ENCODE data around the gene GNG8. TPM values are rescaled to one million over a fixed set of nuclear protein-coding genes. Genes with fewer than 3 reads are reported as not detected.
"Not testable (repeated sequence)": the region's sequence is repeated elsewhere in the genome, so short reads cannot be mapped to it uniquely, and the experiment has no call there.

Gene GNG8
- total RNA-seq, 1 donor from 2014 or later: 13.2 TPM

DNA sequence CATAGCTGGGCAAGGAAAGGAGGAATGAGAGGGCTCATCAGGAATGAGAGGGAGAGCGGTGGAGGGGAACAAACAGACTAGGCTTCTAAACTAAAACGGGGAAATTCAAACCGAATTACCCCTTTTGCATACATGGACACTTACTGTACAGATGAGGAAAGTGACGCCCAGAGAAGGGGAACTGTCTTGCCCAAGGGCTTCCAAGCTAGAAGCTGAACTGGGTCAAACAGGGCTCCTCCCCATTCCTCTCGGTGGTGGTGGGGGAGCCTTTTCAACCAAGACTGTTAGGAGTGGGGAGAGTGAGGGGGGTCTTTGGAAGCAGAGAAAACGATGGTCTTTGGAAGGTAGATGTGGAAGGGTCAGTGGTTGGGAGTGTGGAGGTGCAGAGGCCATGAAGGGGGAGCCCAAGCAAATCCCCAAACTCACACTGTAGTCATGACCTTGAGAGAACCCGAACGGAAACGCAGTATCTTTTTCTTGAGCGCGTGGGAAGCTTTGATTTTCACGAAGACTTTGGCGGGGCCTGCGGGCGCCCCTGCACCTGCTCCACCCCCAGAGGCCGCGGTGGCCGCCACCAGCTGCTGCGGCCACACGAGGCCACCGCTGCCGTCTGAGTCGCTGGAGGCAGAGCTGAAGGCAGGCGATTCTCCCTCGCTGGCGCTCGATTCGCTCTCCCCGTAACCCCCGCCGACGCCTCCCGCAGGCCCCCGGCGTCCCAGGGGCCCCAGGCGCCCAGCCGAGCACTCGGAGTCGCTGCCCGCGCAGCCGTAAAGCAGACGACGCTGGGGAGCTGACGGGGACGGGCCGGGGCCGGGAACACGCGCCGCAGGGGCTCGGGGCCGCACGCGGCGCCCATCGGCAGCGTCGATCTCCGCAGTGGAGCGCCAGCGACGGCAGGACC is 12.3 kb upstream of the GNG8 start:
- intact Hi-C loops (cut with micrococcal nuclease): no loop called here

DNA sequence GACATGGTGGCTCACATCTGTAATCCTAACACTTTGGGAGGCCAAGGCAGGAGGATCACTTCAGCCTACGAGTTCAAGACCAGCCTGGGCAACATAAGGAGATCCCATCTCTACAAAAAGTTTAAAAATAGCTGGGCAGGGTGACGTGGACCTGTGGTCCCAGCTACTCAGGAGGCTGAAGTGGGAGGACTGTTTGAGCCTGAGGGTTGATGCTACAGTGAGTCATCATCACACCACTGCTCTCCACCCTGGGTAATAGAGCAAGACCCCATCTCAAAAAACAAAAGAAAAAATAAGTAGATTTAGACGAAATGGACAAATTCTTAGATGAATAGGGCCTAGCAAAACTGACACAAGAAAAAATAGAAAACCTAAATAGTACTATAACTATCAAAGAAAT is 10.4 kb upstream of the GNG8 start:
- intact Hi-C loops (cut with micrococcal nuclease): no loop called here

DNA sequence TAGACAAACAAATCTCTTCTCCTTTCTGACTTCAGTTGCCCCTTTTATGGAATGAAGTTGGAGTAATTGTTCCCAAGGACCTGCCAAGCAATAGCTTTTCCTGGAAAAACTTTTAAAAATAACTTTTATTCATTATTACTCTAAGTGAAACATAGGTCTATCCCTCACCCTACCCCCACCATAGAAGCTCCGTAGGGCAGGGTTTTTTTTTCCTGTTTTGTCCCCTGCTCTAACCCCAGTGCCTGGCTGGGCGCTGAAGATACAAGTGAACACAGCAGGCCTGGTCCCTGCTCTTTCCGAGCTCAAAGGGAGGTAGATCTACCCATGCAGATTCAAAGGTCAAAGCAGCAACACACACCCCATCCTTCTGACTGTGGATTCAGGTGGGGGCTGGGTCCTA is 8.7 kb upstream of the GNG8 start:
- intact Hi-C loops (cut with micrococcal nuclease): no loop called here

DNA sequence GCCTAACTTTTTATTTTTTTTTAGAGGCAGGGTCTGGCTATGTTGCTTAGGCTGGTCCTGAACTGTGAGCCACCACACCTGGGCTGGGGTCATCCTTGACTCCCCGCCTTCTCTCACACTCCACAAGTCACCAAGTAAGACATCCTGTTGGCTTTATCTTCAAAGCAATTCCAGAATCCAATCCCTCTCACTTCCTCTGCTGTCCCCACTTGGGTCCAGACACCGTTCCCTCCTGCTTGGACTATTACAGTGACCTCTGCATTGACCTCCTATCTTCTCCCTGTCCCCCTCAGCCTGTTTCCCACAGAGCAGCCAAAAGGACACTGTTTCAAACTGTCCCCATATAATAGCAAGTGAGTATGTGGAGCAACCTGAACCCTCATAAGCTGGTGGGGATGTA is 4.7 kb upstream of the GNG8 start:
- intact Hi-C loops (cut with micrococcal nuclease): no loop called here

DNA sequence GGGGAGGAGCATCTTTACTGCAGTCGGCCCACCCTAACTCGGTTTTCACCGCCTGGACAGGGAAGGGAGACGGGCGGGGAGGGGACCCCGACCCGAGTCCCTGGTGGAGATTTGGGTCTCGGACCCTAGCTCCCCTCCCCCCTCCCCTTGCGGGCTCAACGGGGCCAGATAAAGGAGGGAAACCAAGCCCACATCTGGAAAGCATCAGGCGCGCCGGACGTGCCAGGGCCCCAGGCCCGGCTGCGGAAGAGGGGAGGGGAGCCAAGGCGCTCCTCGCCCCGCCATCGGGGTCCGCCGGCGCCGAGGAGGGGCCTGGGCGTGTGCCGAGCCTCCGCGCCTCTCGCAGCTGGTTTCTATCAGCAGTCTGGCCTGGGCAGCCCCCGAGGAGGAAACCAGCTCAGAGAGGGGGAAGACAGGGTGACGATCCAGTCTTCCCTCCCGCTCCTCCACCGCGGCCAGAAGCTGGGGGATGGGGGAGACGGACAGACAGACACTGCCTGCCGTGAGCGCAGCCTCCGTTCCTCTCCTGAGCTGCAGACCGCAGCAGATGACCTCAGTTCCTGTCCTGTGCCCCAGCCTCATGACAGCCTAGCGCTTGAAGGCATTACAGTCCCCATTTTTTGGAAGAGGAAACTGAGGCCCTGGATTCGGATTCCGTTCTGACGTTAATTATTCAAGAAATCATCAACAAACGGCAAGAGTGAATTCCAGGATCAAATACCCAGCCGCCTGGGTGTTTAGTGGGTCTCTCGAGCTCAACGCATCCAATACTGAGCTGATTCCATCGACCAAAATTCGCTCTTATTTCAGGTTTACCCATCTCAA is 3.6 kb upstream of the GNG8 start:
- intact Hi-C loops (cut with micrococcal nuclease): no loop called here

DNA sequence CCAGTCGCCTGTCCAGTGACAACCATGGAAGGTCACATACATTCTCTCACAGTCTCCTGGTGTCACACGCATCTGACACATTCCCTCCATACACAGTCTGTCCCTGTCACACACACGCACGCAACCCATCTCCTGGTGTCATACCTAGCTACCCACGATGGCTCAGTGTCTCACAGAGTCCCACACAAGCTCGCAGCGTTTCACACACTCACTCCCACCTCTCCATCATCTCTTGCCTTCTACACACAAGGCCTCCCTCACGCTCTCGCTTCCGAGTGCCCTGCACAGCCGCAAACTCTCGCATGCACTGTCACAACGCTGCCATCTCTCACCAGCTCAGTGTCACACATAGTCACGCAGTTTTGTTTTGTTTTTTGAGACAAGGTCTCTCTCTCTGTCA is 1.2 kb upstream of the GNG8 start:
- intact Hi-C loops (cut with micrococcal nuclease): no loop called here

DNA sequence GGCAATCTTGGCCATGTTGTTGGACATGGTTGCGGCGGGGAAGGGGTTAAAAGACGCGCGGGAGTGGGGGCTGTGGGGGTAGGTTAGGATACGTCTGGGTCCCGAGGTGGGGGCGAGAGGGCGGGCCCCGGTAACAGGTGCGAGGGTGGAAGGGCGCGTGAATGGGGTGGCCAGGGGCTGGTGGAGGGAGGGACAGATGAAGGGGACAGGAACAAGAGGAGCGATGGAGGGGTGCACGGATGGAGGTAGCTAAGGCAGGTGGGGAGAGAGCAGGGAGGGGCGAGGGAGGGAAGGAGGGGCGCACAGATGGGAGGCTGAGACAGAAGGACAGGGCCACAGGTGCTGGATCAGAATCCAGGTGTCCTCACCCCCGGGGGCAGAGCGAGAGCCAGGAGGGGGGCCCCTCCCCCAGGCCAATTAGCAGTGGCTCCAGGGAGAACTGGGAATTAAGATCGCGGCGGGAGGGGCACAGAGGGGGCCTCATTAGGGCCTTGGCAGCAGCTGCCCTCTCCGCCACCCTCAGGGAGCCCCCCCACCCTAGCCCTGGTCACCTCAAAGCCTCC is 1.3 kb downstream of the GNG8 start:
- intact Hi-C loops (cut with micrococcal nuclease): loop anchor here (1.0 kb wide), 9 partner anchors 15 to 771 kb away; partner anchors contain the start of genes DACT3, INAFM1, PRKD2 and SLC1A5

DNA sequence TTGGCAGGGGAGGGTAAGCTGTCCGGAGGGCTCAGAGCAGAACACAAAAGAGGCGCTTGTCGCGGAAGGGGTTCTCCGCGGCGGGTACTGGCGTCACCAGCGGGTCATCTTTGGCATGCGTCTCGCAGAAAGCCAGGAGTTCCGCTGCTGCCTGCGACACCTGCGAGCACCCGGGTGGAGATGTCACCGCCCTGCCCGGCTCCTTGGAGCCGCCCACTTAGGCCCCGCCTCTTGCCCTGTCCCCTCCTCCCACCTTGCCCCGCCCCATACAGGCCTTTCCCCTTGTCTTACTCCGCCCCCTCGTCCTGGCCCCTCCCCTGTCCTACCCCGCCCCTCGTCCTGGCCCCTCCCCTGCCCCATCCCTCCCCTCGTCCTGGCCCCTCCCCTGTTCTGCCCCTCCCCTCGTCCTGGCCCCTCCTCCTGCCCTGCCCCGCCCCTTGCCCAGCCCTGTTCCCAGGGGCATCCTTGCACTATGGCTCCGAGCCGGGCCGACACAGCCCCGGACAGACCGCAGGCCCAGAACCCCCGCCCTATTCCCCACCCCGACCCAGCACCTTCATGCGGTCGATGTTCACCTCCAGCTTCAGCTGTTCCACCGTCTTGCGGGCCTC is 1.9 kb downstream of the GNG8 start:
- intact Hi-C loops (cut with micrococcal nuclease): loop anchor here (1.0 kb wide), 9 partner anchors 15 to 771 kb away; partner anchors contain the start of genes DACT3, INAFM1, PRKD2 and SLC1A5

DNA sequence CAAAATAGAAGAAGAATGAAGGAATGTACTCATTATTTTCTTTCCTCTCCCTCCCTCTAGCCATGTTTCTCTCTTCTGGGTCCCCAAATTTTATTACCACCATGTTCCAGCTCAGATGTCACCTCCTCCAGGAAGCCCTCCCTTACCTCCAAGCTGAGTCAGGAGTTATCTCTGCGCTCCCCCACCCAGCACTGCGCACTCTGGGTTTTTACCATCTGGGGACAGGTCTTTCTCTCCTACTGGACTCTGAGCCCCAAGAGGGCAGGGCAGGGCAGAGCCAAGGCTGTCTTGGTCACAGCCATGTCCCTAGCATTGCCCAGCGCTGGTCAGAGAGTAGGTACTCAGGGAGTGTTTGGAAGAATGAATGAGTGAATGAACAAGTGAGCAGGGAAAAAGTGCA is 2.9 kb downstream of the GNG8 start:
- intact Hi-C loops (cut with micrococcal nuclease): no loop called here

DNA sequence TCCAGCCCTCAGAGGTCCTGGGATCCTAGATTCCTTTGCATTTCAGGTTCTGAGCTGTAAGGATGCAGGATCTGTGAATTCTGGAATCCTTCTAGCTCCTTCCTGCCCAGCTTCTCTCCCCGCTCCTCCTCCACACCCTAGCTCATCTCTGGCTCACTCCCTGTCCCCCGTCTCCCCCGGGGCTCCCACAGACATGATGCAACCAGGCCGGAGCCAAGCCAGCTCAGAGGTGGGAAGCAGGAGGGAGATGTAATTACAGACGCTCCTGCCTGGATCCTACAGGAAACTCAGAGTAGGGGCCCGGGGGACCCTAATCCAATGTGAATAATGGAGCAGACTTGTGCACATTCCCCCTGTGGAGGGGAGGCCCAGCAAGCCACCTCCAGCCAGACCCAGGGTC is 4.5 kb downstream of the GNG8 start:
- intact Hi-C loops (cut with micrococcal nuclease): no loop called here

DNA sequence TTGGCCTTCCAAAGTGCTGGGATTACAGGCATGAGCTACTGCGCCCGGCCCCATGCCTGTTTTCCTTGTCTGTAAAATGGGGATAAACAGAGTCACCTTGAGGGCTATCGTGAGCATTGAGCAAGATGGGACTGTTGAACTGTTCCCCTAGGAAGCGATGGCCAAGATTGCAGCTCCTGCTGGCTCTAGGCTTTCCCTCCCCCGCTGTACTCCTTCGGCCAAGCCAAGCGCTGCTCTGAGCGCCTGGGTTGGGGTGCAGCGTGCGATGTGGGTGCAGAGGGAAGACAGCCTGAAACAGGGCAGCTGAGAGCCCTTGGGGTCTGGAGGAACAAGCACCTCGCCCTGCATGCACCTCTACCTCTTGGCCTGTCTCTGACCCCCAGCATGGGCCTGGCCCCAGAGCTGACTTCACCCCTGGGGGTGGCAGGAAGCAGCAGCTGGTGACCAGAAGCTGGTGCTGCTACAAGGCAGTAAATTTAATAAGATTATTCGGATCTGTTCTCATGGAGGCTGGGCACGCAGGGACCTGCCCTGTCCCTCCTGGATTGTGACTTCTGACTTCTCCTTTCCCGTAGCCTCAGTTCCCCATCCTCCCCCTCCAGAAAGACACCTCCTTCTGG is 5.3 kb downstream of the GNG8 start:
- intact Hi-C loops (cut with micrococcal nuclease): no loop called here

DNA sequence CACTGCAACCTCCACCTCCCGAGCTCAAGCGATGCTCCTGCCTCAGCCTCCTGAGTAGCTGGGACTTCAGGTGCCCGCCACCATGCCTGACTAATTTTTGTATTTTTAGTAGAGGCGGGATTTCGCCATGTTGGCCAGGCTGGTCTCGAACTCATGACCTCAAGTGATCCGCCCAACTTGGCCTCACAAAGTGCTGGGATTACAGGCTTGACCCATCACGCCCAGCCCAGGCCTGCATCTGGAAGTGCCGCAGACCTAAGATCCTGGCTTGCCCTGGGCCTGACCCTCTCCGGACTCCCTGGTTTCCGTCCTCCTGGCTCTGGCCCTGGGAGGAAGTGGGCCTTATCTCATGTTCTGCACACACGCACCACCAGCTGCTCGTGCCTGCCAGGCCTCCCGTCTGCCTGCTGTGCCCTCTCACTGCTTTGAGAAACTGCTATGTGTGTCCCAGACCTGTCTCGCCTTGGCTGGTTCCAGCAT is 6.4 kb downstream of the GNG8 start:
- intact Hi-C loops (cut with micrococcal nuclease): no loop called here

DNA sequence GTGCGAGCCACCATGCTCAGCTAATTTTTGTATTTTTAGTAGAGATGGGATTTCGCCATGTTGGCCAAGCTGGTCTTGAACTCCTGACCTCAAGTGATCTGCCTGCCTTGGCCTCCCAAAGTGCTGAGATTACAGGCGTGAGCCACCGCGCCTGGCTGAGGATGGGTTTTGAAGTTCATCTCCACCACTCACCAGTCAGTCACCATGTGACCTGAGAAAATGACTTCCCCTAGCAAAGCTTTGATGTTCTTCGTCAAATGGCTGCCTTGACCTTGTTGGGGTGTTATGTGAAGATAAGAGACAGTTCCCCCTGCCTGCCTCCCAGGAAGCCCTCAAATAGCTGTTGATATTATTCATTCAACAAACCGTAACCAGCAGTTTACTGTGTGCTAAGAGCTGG is 7.0 kb downstream of the GNG8 start:
- intact Hi-C loops (cut with micrococcal nuclease): not testable (repeated sequence)

DNA sequence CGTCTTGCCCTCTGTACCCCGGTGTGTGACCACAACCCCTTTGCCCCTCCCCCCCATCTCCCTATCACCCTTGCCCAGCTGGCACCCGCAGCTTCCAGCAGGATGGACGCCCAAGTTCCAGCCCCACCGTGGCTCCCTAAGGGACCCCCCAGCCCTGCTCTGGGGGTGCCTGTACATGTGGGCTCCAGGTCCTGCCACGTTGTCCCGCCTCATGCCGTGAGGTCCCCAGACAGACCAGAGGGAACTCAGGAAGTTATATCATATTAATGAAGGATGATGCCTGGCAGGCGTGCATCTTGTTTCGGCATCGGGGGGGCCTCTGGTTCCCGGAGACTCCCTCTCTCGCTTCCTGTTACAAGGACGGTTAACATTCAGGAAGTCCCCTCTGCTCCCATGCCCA is 9.6 kb downstream of the GNG8 start:
- intact Hi-C loops (cut with micrococcal nuclease): no loop called here

DNA sequence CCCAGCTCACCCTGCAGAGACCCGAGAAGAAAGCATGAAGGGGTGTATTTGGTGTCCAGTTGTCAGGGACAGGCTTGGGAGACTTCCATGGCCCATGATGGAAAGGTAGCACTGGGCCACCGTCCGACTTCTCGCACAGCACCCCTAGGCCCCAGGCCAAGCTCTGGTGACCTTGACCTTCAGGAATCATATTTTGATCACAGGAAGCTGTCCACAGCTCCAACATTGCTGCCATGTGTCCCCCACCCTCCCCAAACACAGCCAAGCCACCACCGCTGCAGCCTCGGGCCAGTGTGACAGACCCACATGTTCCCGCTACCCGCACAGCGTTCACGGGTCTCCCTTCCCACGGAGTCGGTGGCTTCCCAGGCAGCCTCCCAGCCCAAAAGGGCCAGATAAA is 10.3 kb downstream of the GNG8 start:
- intact Hi-C loops (cut with micrococcal nuclease): no loop called here

DNA sequence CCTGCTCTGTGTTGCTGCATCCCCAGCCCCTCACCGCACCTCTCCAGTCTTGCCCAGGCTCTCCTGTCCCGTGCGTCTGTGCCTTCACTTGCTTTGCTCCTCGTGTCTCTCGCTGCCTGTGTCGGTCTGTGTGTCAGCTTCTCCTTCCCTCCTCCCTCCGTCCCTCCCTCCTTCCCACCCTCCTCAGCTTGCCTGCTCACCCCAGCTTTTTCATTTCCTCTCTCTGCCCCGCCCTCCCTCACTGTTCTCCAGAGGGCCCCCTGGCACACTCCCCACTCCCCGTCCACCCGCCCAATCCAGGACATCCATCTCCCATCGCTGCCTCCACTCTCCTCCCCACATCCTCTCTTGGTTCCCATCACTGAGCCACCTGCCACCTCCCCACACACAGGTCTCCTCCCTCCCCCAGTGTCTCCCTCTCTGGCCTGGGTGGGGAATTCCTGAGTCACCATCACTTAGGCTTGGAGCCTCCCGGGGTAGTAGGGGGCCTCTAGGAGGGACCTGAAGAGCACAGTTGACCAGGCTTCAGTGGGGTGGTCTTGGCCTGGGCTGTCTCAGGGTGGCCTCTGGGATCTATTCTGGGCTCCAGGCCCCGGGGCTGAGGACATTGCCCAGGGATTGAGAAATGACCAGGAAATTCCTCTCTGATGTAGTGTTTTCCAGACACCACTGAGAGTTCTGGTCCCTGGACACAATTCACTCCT is 10.9 kb downstream of the GNG8 start, which contains the start of gene PTGIR:
PTGIR (minus strand) TSS at position 132 of the 704 bp plus-strand sequence. CDS start 864 bp downstream, outside the sequence.
- intact Hi-C loops (cut with micrococcal nuclease): no loop called here

DNA sequence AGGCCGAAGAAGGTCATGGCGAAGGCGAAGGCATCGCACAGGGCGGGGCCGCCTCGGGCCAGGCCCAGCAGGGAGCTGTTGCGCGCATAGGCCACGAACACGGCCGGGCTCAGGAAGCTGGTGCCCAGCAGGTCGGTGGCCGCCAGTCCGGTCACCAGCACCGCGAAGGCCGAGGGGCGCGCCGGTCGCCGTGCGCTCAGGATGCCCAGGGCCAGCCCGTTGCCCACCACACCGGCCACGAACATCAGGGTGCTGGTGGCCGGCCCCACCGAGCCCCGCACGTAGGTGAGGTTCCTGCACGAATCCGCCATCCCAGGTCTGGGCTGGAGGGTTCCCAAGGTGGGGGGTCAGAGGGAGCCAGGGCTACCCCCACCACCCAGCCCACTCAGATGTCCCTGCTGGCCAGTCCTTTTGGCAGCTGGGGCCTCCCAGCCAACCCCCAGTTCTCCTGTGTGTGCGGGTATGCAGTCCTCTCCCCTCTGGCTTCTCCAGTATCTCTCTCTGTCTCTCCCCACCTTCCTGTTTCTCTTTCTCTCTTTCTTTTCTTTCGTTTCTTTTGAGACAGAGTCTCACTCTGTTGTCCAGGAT is 12.0 kb downstream of the GNG8 start:
- intact Hi-C loops (cut with micrococcal nuclease): no loop called here

DNA sequence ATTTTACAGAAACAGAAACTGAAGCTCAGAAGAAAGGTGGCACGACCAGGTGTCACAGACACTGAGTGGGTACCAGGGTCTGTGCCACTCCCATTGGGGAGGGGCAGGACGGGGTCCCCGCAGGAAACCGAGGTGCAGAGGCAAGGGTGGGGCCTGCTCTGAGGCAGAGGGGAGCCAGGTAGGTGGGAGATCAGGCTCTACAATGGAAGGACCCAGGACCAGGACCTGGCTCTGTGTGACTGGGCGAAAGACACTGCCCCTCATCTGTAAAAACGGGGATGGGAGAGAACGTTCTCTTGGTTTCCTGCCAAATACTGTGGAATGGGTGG is 13.9 kb downstream of the GNG8 start:
- intact Hi-C loops (cut with micrococcal nuclease): no loop called here

DNA sequence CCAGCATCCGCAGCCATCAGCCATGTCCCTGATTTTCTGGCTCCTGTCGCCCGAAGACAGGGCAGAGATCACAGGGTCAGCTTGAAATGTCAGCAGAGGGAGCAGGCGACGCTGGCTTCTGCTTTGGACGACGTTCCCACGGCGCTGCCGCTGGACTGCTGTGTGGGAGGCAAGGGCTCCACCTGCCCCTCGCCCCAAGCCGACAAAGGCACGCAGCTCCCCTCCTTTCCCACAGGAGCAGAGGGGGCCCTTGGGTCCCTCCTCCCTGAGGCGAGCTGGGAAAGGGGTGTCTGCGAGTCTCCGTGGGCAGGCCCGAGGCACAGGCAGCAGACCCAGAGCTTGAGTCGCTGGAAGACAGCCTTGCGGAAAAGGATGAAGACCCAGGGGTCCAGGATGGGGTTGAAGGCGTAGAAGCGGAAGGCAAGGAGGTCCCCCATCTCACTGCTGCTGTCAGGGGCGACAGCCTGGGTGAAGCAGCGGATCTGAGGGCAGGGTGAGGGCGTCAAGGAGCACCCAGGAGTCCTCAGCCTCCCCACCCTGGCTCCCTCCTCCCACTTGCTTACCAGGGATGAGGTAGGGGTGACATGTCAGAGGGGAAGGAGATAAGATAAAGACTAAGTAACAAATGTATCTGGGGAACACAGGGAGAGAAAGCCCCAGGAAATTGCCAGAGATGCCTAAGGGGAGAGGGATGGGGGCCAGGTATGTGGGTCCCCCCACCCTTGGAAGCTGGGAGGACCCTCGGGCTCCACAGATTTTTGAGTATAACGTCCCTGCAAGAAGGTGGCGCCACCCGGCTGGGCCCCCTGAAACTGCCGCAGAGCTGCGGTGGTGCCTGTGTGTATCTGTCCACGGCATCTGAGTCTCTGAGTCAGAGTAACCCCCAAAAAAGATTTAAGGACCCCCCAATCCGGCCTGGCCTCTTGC is 14.5 kb downstream of the GNG8 start:
- intact Hi-C loops (cut with micrococcal nuclease): no loop called here
